Measurements from ENCODE around the gene CST7.

Gene CST7

GRCh38 chr20:24963672-24964505, 14.8 kb downstream of the CST7 start:
- no peak for DNase-seq (ENCODE audit: extremely low read depth in 1 of 2, low read depth in 1 of 2)

- DNase-seq (ENCODE audit: extremely low read depth in 1 of 2, low read depth in 1 of 2), result no peak
Measured at GRCh38 chr20:24964506-24964840, 15.4 kb downstream of the CST7 start.

GRCh38 chr20:24965065-24965919, 16.2 kb downstream of the CST7 start:
- DNase-seq (ENCODE audit: extremely low read depth in 1 of 2, low read depth in 1 of 2), result no peak

- no peak for DNase-seq (ENCODE audit: extremely low read depth in 1 of 2, low read depth in 1 of 2)
Measured at GRCh38 chr20:24966317-24967012, 17.4 kb downstream of the CST7 start.

GRCh38 chr20:24968278-24968800, 19.3 kb downstream of the CST7 start:
- DNase-seq (ENCODE audit: extremely low read depth in 1 of 2, low read depth in 1 of 2), result no peak

GRCh38 chr20:24969186-24970029, 20.3 kb downstream of the CST7 start:
- DNase-seq (ENCODE audit: extremely low read depth in 1 of 2, low read depth in 1 of 2), result no peak

GRCh38 chr20:24970030-24970553, 21.0 kb downstream of the CST7 start:
- no peak for DNase-seq (ENCODE audit: extremely low read depth in 1 of 2, low read depth in 1 of 2)

GRCh38 chr20:24970754-24971153, 21.7 kb downstream of the CST7 start:
- DNase-seq (ENCODE audit: extremely low read depth in 1 of 2, low read depth in 1 of 2), result no peak

- DNase-seq (ENCODE audit: extremely low read depth in 1 of 2, low read depth in 1 of 2), result no peak
Measured at GRCh38 chr20:24971376-24972101, 22.5 kb downstream of the CST7 start.

- DNase-seq (ENCODE audit: extremely low read depth in 1 of 2, low read depth in 1 of 2), result no peak
Measured at GRCh38 chr20:24972341-24972740, 23.3 kb downstream of the CST7 start.

GRCh38 chr20:24977336-24977735, 28.3 kb downstream of the CST7 start:
- no peak for DNase-seq (ENCODE audit: extremely low read depth in 1 of 2, low read depth in 1 of 2)

GRCh38 chr20:24977797-24978196, 28.7 kb downstream of the CST7 start:
- no peak for DNase-seq (ENCODE audit: extremely low read depth in 1 of 2, low read depth in 1 of 2)

GRCh38 chr20:24978513-24978912, 29.4 kb downstream of the CST7 start:
- no peak for DNase-seq (ENCODE audit: extremely low read depth in 1 of 2, low read depth in 1 of 2)

- DNase-seq (ENCODE audit: extremely low read depth in 1 of 2, low read depth in 1 of 2), result no peak
Measured at GRCh38 chr20:24979036-24979960, 30.2 kb downstream of the CST7 start.

- DNase-seq (ENCODE audit: extremely low read depth in 1 of 2, low read depth in 1 of 2), result no peak
Measured at GRCh38 chr20:24980291-24981053, 31.4 kb downstream of the CST7 start.

- DNase-seq (ENCODE audit: extremely low read depth in 1 of 2, low read depth in 1 of 2), result no peak
Measured at GRCh38 chr20:24981282-24981681, 32.2 kb downstream of the CST7 start.

- no peak for DNase-seq (ENCODE audit: extremely low read depth in 1 of 2, low read depth in 1 of 2)
Measured at GRCh38 chr20:24981790-24982189, 32.7 kb downstream of the CST7 start.

- DNase-seq (ENCODE audit: extremely low read depth in 1 of 2, low read depth in 1 of 2), result no peak
Measured at GRCh38 chr20:24983896-24984295, 34.8 kb downstream of the CST7 start.

All from activated CD8-positive, alpha-beta memory T cell treated with anti-CD3 and anti-CD28 coated beads for 1 hour (primary cell).